HG02840 (cell line): ENCODE measurements around the gene PEX11A.

Experiments used
- ATAC-seq: cut with Tn5 transposase; IDR thresholded peaks from one replicate; pipeline ENCODE4 v1.9.1; 2021; ENCODE audit warnings: mild to moderate bottlenecking, moderate library complexity, moderate number of reproducible peaks; ENCODE audit not compliant: unreplicated experiment, low FRiP score

PEX11A gene

DNA sequence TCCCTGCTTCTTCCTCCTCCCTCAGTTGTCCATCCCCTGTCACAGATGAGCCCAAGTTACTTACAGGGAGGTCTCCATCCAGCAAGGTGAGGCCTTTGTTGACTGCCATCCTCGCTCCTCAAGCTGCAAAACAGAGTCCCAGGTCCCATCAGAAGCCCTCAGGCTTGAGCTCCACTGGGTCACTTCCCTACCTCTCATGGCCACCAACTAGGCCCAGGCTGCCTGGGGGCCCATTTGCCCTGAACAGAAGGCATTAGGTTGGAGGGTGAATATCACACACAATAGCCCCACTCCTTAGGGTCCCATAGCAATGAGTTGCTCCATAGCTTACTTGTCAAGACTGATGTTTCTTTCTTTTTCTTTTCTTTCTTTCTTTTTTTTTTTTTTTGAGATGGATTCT, 13.2 kb downstream of the PEX11A start:
- no peak for ATAC-seq

DNA sequence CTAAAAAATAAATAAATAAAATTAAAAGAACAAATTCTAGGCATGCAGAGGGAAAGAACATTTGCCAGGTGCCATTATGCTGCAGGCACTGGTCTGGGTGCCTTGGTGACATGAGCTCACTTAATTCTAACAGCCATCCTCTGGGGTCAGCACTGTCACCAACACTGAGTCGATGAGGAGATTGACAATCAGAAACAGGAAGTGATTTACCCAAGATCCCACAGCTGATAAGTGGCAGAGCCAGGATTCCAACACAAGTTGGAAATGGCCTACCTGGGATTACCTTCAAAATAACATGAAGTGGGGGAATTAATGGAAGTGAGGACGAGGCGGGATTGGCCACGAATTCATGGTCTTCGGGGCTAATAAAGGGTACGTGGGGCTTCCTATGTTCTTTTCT, 14.9 kb downstream of the PEX11A start:
- no peak for ATAC-seq

DNA sequence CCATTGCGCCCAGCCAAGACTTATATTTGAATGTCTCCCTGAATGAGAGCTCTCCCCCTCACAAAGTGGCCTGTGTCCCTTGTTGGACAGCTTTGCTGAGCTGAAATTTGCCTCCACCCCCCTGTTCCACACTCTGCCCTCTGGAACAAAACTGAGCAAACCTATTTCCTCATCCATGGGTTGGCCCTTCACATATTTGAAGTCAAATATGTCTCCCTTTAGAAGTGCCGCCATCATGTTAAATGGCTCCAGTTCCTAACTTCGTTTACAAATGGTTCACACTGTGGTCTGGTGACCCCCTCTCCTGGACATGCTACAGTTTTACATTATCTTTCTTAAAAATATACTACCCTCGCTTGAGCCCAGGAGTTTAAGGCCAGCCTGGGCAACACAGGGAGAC, 16.0 kb downstream of the PEX11A start:
- ATAC-seq, result no peak

- ATAC-seq, result no peak
Observed at GRCh38 chr15:89673165-89673512, 17.4 kb downstream of the PEX11A start.

DNA sequence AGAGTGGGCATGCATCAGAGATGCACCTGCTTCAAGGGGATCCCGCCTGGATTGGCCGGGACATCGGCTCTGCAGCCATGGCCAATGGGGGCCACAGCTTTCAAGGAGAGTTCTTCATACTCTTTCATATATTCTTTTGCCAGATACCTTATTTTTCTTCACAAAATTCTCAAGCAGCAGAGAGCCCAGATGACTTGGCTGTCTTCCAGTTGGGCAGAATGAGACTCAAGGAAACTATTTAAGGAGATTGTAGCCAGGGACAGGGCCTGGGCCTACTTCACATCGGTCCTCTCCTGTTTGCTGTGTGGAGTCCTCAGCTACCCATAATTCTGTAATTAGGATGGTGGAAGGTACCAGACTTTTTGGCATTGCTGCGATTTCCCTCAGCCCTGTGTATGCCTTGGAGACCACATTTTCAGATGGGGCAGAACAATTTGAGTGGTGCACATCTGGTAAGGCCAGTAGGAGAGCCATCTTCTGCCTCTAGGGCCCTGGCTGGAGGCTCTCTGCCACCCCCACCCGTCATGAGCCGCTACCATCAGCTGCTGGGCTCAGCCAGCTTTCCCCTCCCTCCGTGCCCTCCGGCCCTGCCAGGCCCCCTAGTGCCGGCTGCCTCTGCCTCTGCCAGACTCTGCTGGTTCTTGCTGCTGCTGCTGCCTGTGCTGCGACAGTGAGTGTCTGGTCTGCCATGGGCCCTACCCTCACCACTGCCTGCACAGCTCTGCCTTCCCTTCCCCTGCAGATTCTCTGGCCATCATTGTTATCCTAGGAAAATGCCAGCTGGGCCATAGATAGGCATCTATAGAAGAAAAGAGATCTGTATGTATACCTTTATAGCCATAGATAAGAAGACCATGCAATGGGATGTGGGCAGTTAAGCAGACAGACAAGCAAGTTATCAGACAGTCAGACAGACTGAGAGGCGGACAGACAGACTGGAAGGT, 18.1 kb downstream of the PEX11A start:
- no peak for ATAC-seq

GRCh38 chr15:89671687-89672086, 18.9 kb downstream of the PEX11A start:
- ATAC-seq, result no peak

DNA sequence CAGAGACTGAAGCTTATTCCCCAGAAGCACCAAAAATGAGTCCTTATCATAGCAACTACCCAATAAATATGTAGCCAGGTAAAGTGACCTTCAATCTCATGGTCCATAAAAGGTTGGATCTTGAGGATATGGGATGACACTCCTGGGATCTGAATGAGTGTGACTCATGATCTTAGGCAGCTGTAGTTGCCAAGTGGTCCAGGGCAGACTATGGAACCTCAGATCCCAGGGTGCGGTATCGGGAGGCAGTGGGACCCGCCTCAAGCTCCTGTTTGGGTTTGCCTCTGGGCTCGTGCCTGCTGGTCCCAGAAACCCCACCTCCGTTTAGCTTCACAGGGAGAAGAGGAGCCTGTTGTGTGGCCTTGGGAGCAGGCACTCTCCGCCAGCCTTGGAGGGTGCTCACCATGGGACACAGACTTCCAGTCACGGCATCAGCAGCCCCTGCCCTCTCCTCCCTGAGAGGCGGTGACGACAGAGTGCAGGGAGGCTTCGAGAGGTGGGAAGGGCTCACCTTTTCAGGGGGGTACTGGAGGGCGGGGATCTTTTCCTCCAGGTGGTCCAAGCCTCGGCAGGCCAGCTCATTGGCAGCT, 19.5 kb downstream of the PEX11A start:
- ATAC-seq, result no peak

- ATAC-seq, result no peak
Observed at GRCh38 chr15:89669941-89670340, 20.6 kb downstream of the PEX11A start.

DNA sequence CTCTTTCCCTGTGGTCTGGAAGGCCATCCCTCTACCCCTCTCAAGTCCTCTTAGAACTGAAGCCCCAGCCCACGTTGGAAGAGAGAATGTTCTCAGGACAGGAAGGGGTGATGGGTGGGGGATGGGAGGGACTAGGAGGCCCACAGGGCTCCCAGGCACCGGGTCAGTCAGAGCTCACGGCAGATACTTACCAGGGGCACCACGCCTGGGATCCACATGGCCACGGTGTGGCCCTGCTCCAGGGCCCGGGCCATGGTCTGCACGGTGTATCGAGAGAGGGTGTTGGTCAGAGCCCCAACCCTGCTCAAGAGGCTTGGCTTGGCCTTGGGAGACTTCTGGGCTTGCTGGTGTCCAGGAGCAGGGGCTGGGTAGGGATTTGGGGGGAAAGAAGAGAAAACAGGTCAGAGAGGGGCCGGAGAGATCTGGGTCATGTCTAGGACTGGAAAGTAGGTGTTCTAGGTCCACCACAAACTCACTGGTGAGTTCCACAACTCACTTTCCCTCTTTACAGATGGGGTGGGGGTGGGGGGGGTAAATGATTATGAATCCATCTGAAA, 21.2 kb downstream of the PEX11A start:
- no peak for ATAC-seq

DNA sequence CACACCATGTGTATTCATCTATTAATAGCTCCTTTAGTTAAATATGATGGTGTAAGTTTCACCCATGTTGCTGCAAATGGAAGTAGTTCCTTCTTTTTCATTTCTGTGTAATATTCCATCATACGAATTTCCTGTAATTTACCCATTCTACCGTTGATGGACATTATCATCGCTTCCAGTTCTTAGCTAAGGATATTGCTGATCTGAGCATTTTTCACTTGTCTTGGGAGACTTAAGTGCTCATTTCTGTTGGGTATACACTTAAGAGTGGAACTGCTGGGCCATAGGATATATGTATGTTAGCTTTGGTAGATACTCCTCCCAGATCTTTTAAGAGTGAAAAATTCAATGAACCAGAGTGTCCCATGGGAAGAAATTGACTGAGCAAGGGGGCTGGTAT, 22.4 kb downstream of the PEX11A start:
- no peak for ATAC-seq

GRCh38 chr15:89667706-89667960, 22.9 kb downstream of the PEX11A start:
- no peak for ATAC-seq

GRCh38 chr15:89666858-89667705, 23.5 kb downstream of the PEX11A start:
- ATAC-seq, result no peak

- no peak for ATAC-seq
Observed at GRCh38 chr15:89666184-89666857, 24.2 kb downstream of the PEX11A start.

DNA sequence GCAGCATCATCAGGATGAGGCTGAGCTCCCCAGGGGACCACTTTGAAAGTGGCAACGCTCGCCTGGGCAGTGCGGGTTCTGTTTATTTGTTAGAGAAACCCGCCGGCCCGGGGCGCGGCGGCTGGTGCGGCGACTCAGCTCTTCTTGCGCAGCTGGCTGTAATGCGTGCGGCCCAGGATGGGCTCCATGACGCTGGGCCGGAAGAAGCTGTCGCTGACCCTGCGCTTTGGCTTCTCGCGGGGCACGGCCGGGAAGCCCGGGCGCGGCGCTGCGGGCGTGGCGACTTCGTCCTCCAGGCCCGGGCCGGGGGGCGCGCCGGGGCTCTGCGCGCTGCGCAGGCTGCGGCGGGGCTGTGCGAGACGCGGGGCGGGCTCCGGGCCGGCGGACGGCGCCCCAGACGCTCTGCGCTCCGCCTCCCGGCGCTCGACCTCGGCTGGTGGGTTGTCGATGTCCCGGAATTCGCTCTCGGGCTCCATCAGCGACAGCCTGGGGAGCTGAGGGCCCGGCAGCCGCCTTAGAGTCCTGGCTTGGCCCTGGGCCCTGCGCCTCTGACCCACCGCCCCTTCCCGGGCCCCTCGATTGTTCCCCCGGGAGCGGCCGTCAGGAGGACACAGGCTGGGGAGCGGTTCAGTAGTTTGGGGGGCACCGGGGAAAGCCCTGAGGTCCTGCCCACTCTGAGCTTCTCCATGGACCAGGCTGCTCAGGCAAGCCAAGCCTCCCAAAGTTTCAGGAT, 24.9 kb downstream of the PEX11A start:
- ATAC-seq, result no peak

- ATAC-seq, result no peak
Observed at GRCh38 chr15:89664441-89665350, 25.9 kb downstream of the PEX11A start.

- no peak for ATAC-seq
Observed at GRCh38 chr15:89662893-89663626, 27.5 kb downstream of the PEX11A start.

- no peak for ATAC-seq
Observed at GRCh38 chr15:89660556-89660955, 30.0 kb downstream of the PEX11A start.

GRCh38 chr15:89659295-89659694, 31.3 kb downstream of the PEX11A start:
- no peak for ATAC-seq
